ENCODE data around the gene LY6G5C.

DNA sequence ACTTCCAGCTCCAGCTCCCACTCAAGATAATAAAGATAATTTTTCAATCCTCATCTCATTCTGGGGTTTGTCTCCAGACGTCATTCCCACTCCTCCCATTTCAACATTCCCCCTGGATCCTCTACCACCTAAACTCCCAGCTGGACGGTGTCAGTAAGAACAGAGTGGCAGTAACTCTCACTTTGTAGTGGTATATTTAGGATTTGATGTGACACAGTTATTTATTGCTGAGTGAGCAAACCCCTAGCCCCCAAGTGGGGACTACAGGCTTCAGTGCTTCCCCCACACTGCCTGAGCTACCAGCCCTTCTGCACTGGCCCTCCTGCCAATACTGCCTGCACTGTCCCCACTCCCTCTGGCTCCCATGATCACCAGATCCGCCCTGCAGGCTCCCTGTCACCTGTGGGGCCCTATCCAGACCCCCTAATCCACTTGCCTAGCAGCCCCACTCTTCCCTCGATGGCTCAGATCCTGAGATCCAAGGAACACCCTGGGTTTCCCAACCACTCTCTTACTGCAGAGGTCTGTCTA is 22.6 kb downstream of the LY6G5C start:
- TF ChIP-seq, protein P1, sequence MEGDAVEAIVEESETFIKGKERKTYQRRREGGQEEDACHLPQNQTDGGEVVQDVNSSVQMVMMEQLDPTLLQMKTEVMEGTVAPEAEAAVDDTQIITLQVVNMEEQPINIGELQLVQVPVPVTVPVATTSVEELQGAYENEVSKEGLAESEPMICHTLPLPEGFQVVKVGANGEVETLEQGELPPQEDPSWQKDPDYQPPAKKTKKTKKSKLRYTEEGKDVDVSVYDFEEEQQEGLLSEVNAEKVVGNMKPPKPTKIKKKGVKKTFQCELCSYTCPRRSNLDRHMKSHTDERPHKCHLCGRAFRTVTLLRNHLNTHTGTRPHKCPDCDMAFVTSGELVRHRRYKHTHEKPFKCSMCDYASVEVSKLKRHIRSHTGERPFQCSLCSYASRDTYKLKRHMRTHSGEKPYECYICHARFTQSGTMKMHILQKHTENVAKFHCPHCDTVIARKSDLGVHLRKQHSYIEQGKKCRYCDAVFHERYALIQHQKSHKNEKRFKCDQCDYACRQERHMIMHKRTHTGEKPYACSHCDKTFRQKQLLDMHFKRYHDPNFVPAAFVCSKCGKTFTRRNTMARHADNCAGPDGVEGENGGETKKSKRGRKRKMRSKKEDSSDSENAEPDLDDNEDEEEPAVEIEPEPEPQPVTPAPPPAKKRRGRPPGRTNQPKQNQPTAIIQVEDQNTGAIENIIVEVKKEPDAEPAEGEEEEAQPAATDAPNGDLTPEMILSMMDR (IDR thresholded peaks at IDR 0.05; ENCODE audit: insufficient read depth, low read length, poor library complexity, severe bottlenecking) = no peak
- TF ChIP-seq EZH2phosphoT487 (conservative IDR thresholded peaks at IDR 0.05; ENCODE audit: low read length) = no peak

Data from SU-DHL-6 (cell line).